ENCODE results near the gene SLC39A13.
A peak's percentile ranks its signal among the peaks of the same experiment; 100 is the strongest.

The SLC39A13 gene

GRCh38 chr11:47407746-47408590 lies at the start of gene SLC39A13:
Gene SLC39A13 (plus strand): TSS chr11:47408590. CDS start chr11:47410095, 1,505 bp downstream.
- DNase-seq (ENCODE audit: low spot score) = peak; percentile 95

GRCh38 chr11:47358731-47359051 lies 49.7 kb upstream of the SLC39A13 start:
- no peak for DNase-seq (ENCODE audit: low spot score)

GRCh38 chr11:47359162-47359561 lies 49.2 kb upstream of the SLC39A13 start:
- DNase-seq (ENCODE audit: low spot score) = no peak

GRCh38 chr11:47359586-47359985 lies 48.8 kb upstream of the SLC39A13 start:
- DNase-seq (ENCODE audit: low spot score) = peak; percentile 22

GRCh38 chr11:47360341-47360740 lies 48.0 kb upstream of the SLC39A13 start:
- DNase-seq (ENCODE audit: low spot score) = no peak

DNA sequence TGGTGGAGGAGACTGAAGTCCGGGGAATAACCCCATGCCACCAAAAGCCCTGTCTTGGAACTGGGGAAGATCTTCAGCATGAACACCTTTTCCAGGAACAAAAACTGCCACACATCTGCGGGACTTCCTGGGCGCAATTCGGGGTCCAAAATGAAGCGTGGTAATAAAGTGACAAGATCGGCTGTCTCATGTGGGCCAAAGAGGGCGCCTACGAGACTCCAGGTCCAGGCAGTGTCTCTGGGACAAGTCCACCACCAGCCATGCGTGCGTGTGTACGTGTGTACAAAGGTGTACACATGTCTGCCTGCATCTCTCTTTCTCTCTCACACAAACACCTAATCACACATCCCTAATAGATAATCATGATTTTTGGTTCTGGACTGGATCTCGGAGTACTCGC lies 47.0 kb upstream of the SLC39A13 start:
- no peak for DNase-seq (ENCODE audit: low spot score)

DNA sequence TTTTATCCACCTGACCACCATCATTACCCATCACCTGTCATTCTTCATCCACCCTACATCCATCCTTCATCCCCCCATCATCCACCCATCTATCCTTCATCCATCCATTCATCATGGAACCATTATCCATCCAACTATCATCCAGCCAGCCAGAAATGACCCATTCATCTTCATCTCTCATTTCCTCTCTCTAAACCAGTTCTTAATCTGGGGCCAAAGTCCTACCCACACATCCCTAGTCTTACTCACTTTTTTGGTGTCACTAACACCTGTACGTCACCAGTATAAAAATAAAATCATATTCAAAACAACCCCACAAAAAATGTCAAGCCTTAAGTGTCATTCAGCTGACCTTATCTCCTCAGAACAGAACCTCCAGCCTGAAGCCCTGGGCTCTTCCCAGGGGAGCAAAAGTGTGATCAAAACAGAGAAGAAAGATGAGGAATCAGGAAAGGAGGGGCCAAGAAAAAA lies 42.3 kb upstream of the SLC39A13 start:
- DNase-seq (ENCODE audit: low spot score) = no peak

DNA sequence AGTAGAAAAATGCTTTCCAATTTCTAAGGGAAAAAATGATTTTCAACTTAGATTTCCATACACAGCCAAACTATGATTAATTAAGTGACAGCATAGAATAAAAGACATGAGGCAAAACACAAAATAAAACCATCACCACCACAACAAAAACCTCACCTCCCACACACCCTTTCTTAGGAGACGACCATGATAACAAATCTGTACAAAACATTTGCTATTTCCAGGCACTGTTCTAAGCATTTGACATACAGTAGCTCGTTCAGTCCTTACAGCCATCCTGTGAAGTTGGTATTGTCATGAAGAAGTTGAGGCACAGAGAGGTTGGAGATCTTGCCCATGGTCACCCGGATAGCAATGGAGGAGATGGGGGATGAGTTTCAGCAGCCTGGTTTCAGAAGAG lies 38.7 kb upstream of the SLC39A13 start:
- DNase-seq (ENCODE audit: low spot score) = no peak

- no peak for DNase-seq (ENCODE audit: low spot score)
Measured at GRCh38 chr11:47372422-47372821, 36.0 kb upstream of the SLC39A13 start.

- DNase-seq (ENCODE audit: low spot score) = peak; percentile 75
Measured at GRCh38 chr11:47373876-47374719, 34.3 kb upstream of the SLC39A13 start.

DNA sequence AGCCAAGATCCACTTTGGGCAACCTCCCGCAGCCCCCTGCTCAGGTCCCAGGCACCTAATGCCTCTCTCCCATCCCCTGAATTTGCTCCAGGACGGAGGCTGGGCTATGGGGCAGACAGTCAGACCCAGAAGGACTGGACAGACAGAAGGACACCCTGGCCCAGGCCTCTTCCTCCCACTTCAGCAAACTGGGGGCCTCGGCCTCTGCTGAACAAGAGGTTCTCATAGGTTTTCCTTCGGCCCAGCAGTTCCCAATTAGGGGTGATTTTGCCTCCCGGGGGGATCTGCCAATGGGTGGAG lies 33.7 kb upstream of the SLC39A13 start:
- no peak for DNase-seq (ENCODE audit: low spot score)

- DNase-seq (ENCODE audit: low spot score) = no peak
Measured at GRCh38 chr11:47375020-47375419, 33.4 kb upstream of the SLC39A13 start.

DNA sequence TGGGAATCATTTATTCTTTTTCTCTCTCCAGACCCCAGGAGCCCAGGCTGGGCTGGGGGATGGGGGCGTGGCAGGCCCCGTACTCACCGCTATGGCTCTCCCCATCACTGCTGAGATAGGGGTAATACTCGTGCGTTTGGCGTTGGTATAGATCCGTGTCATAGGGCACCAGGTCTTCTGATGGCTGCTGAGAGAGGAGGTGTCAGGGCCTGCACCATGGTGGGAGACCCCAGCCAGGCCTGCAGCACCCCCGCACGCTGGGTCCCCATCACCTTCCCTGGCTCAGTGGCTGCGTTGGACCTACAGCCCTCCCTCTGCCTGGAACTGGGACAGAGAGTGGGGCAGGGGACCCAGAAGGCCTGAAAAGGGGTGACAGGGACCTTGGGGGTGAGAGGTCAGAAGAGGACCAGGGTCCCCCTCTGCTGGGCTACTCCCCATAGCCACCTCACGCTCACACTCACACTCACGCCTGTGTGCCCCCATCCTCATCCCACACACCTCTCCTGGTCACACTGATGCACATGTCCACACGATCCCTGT lies 32.8 kb upstream of the SLC39A13 start:
- no peak for DNase-seq (ENCODE audit: low spot score)

GRCh38 chr11:47376107-47376524 lies 32.3 kb upstream of the SLC39A13 start:
- no peak for DNase-seq (ENCODE audit: low spot score)

DNA sequence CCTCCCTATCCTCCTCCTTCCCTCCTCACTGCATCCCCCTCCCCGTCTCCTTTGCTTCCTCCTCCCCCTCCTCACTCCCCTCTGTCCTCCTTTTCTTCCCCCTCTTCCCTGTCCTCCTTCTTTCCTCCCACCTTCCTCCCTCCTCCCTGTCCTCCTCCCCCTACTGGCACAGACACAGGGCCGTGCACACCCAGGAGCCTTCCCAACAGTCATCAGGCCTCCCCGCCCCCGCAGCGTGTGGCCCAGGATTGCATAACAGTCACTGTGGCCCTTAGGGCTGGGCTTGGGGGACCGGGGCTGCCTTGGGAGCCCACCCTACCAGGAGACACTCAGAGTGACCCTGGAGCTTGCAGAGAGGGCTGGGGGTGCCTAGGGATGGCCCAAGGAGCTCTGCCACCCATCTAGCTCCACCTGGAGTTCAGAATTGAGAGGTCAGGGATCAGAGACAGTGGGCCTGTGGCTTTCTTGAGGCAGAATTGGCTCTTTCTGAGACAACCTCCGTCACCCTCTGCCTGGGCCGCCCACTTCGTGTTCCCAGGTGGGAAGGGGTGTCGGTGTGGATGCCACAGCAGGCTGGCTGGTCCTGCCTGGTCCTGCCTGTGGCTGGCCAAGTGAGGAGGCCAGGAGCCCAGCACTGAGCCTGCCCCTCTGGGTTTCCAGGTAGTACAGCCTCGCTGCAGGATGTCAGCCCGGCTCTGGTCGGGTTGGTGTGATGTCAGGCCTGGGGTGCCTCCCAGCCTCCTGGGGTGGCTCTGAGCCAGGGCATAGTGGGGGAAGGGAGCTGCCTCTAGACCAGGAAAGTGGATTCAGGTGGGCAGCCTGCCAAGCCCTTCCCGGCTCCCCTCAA lies 31.6 kb upstream of the SLC39A13 start:
- no peak for DNase-seq (ENCODE audit: low spot score)

- DNase-seq (ENCODE audit: low spot score) = no peak
Measured at GRCh38 chr11:47377571-47378009, 30.8 kb upstream of the SLC39A13 start.

DNA sequence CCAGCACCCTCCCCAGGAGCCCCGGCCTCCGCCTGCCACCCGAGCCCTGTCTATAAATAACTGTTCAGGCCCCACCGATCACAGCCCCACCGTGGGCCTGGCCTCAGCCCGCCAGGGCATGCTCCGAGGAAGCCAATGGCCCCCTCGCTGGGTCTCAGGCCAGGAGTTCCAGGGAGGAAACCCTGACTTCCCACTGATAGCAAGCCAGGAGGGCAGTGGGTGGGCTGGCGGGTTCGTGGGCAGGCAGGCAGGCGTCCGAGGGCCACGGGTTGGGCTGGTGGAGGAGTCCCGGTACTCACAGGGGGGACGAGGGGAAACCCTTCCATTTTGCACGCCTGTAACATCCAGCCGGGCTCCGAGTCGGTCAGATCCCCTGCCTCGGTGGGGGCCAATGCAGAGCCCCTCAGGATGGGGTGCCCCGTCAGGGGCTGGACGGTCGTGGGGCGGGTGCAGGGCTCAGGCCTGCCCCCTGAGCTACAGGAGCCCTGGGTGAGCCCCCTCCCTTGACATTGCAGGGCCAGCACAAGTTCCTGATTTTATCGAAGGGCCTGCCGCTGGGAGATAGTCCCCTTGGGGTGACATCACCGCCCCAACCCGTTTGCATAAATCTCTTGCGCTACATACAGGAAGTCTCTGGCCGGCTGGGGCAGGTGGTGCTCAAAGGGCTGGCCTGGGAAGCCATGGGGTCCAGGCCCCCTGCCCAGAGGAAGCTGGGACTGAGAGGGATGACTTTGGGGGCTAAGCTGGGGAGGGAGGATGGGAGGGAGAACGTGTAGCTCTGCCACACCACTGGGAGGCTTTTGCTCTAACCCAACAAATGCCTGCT lies 30.2 kb upstream of the SLC39A13 start, which contains the start of gene SPI1:
TSS of gene SPI1 (minus strand) at position 538 of the 826 bp plus-strand sequence. CDS start at position 344, 194 bp downstream.
- no peak for DNase-seq (ENCODE audit: low spot score)

DNA sequence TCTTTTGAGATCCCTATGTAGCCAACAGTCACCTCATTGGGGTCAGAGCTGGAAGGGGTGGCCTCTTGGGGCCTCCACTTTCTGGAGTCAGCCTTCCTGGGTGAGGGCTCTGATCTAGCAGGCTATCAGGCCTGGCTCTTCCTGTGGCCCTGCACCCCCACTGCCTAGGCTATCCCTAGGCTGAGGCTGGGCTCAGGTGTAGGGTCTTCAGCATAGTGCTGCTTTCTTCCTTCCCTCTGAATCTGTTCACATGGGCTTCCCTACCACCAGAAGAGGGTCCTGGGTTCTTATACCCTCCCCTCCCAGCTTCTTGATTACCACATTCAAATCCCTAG lies 29.6 kb upstream of the SLC39A13 start:
- DNase-seq (ENCODE audit: low spot score) = no peak

DNA sequence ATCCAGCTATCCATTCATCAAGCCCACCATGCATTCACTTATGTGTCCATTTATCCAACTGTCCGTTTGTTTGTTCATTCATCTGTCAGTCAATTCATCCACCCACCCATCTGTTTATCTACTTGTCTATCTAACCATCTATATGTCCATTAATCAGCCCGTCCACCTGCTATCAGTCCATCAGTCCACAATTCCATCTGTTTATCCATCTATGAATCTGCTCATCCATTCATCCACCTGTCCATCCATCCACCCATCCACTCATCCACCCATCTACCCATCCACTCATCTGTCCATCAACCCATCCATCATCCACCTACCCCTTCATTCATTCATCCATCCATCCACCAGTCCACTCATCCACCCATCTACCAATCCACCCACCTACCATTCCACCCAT lies 29.1 kb upstream of the SLC39A13 start:
- no peak for DNase-seq (ENCODE audit: low spot score)

GRCh38 chr11:47380078-47380477 lies 28.3 kb upstream of the SLC39A13 start:
- no peak for DNase-seq (ENCODE audit: low spot score)

DNA sequence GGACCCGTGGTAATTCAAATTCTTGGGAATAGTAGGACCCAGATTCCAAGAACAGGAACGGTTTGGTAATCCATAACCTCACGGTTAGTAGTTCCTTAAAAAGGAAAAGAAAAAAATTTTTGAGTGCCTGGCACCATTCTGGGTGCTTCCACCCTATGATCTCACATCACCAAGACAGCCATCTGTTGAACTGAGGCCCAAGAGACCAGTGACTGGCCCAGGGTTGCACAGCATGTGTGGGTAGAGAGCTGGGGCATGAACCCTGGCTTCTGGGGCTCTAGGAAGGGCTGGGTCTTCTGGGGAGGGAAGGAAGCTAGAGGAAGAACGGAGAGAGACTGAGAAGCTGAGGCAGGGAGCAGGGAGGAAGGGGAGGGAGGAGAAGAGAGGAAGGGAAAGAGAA lies 25.3 kb upstream of the SLC39A13 start:
- DNase-seq (ENCODE audit: low spot score) = no peak

All from kidney capillary endothelial cell (primary cell).